Mesothelial cell of epicardium (in vitro differentiated cells): ENCODE measurements around the gene KCNJ6. TPM values are rescaled to one million over a fixed set of nuclear protein-coding genes. Genes with fewer than 3 reads are reported as not detected.

Experiments used
- DNase-seq, 2 experiments: peaks; one replicate each; pipeline ENCODE4 v3.0.0; 2021; ENCODE audit warnings: low spot score in 2 of 2; ENCODE audit not compliant: unreplicated experiment in 2 of 2
- H3K27ac Mint-ChIP-seq: 2 replicates; pipeline ENCODE4 v1.8.0; 2021; ENCODE audit warnings: mixed read lengths
- H3K27me3 Mint-ChIP-seq: 2 replicates; pipeline ENCODE4 v1.8.0; 2021; ENCODE audit warnings: low read depth, mixed read lengths
- H3K36me3 Mint-ChIP-seq: 2 replicates; pipeline ENCODE4 v1.8.0; 2021; ENCODE audit warnings: mixed read lengths
- H3K4me1 Mint-ChIP-seq: 2 replicates; pipeline ENCODE4 v1.8.0; 2021; ENCODE audit warnings: mixed read lengths
- H3K4me3 Mint-ChIP-seq: 2 replicates; pipeline ENCODE4 v1.8.0; 2021; ENCODE audit warnings: mild to moderate bottlenecking, moderate library complexity, mixed read lengths
- H3K9me3 Mint-ChIP-seq: 2 replicates; pipeline ENCODE4 v1.8.0; 2021; ENCODE audit warnings: mixed read lengths
- total RNA-seq: library from RNA; stranded (reverse); gene quantifications from 3 replicates; pipeline ENCODE4 v1.2.1, GENCODE V29; 2021
- TF ChIP-seq, protein P1 (sequence below): fragments of 200-600 bp; sonication (generic); IDR thresholded peaks from one replicate; pipeline ENCODE4 v1.5.0; 2021; ENCODE audit warnings: antibody characterized with exemption; ENCODE audit not compliant: unreplicated experiment

Gene KCNJ6
- total RNA-seq, 1 donor from 2014 or later: 0.02 TPM

DNA sequence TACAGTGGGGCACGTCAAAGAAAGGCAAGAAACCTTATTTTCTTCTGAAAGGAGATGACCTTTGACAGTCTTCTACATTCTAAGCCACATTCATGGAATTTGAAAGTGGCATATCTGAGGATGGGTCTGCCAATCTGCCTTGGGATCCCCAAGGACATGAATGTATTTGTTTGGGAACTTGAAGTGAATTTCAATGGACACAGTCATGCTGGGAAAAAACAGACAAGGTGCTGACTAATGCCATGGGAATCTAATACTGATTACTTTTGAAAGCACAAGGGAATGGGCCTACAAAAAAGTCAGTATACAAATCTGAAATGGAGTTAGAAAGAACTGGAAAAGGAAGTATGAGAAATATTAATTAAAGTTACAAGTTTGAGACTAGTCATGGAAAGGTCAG, 128.8 kb downstream of the KCNJ6 start:
- H3K36me3 Mint-ChIP-seq: no peaks in the 10 kb centered on the region
- peaks cover 9% of the 10 kb centered on the region for H3K9me3 Mint-ChIP-seq
- DNase-seq: no peak
- no peaks in the 10 kb centered on the region for H3K4me1 Mint-ChIP-seq
- peaks cover 4% of the 10 kb centered on the region for H3K27me3 Mint-ChIP-seq
- TF ChIP-seq, protein P1, sequence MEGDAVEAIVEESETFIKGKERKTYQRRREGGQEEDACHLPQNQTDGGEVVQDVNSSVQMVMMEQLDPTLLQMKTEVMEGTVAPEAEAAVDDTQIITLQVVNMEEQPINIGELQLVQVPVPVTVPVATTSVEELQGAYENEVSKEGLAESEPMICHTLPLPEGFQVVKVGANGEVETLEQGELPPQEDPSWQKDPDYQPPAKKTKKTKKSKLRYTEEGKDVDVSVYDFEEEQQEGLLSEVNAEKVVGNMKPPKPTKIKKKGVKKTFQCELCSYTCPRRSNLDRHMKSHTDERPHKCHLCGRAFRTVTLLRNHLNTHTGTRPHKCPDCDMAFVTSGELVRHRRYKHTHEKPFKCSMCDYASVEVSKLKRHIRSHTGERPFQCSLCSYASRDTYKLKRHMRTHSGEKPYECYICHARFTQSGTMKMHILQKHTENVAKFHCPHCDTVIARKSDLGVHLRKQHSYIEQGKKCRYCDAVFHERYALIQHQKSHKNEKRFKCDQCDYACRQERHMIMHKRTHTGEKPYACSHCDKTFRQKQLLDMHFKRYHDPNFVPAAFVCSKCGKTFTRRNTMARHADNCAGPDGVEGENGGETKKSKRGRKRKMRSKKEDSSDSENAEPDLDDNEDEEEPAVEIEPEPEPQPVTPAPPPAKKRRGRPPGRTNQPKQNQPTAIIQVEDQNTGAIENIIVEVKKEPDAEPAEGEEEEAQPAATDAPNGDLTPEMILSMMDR: no peak
- no peak overlapping the region for H3K27ac Mint-ChIP-seq
- H3K4me3 Mint-ChIP-seq: no peak overlapping the region

DNA sequence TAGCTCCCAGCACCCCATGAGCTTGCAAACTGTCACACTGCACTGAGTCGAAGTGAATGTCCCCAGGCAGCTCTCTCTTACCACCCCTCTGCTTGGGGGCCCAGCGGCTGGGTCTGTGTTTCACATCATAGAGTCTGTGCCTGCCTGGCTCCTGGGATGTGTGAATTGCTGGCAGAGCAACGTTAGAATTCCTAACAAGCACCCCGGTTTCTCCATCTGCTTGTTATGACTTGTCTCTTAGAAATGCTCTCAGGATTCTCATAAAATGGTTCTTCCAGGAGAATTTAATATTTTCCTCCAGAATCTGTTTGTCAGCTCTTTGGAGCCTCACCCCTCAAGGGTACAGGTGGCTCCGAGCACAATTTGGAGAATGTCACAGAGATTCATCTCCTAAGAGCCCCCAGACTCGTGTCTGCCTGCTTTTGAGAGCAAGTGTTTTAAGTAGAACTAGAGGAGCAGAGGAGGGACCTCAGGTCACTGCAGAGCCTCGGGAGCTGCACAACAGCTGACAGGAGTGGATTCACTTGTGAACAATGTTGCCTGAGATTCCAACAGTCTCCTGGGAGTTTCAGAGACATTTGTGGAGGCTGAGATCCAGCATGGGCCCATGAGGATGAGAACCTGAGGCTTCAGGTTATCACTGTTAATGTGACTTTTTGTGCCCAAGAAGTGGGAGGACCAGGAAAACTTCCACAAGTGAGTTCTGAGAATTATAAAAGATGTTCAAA, 131.5 kb downstream of the KCNJ6 start:
- Mint-ChIP-seq H3K4me3 (no peak overlapping the region), H3K27ac (no peak overlapping the region), H3K36me3 (no peaks in the 10 kb centered on the region), H3K4me1 (no peaks in the 10 kb centered on the region), H3K27me3 (peaks cover 2% of the 10 kb centered on the region), H3K9me3 (peaks cover 24% of the 10 kb centered on the region)
- TF ChIP-seq, protein P1: no peak
- no peak for DNase-seq

DNA sequence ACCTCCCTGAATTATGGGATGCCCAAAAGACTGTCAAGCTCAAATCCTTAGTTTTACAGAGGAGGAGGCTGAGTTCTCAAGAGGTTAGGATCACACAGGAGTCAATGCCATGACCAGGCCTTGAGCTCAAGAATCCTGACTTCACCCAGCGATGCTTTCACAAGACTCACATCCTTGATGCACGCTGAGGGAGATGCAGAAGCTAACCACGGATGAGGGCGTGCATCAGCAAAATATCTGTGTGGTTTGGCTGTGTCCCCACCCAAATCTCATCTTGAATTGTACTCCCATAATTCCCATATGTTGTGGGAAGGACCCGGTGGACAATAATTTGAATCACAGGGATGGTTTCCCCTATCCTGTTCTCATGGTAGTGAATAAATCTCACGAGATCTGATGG, 133.2 kb downstream of the KCNJ6 start:
- H3K36me3 Mint-ChIP-seq: no peaks in the 10 kb centered on the region
- H3K27me3 Mint-ChIP-seq: peaks cover 11% of the 10 kb centered on the region
- TF ChIP-seq, protein P1: no peak
- no peak for DNase-seq
- H3K4me1 Mint-ChIP-seq: no peaks in the 10 kb centered on the region
- no peak overlapping the region for H3K4me3 Mint-ChIP-seq
- no peak overlapping the region for H3K27ac Mint-ChIP-seq
- peaks cover 27% of the 10 kb centered on the region for H3K9me3 Mint-ChIP-seq

DNA sequence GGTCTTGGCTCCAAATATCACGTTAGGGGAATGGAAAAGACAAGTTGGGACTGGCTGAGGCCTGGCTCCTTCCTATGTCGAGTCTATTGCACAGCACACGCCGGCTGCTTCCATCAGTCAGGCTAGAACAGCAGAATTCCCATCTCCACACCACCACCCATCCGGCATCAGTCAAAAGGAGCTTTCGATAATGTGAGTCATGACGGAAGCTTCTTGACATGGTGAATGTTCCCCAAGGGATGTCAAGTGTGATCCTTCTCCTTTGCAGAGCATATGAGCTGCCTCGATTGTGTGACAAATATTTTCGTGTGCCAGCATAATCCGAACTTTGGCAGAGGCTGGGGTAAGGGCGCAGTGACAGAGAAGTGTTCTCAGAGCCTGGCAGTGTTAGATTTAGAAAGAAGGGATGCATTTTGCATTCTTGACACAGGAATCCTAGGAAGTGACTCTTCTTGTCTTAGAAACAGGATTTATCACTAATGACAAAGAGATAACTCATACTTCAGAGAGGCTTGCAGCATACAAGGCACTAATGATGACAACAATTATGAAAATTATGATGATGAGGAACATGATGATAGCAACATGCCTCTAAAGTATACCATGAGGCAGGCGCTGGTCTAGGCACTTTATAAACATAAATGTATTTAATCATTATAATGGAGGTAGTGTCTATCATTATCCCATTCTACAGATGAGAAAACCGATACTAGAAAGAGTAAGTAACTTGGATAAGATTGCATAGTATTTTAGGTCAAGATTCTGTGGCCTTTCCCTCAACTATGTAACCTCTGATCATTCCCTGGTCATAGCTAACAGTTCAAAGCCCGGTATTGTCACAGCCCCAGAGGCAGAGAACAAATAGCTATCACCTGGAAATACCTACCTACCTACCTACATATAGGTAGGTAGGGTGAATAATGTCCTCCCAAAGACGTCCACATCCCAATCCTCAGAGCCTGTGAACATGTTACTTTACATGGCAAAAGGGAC, 135.0 kb downstream of the KCNJ6 start:
- Mint-ChIP-seq H3K27me3 (peaks cover 19% of the 10 kb centered on the region), H3K36me3 (no peaks in the 10 kb centered on the region), H3K27ac (no peak overlapping the region), H3K4me3 (no peak overlapping the region), H3K4me1 (no peaks in the 10 kb centered on the region), H3K9me3 (peaks cover 30% of the 10 kb centered on the region)
- DNase-seq: no peak
- TF ChIP-seq, protein P1: no peak

DNA sequence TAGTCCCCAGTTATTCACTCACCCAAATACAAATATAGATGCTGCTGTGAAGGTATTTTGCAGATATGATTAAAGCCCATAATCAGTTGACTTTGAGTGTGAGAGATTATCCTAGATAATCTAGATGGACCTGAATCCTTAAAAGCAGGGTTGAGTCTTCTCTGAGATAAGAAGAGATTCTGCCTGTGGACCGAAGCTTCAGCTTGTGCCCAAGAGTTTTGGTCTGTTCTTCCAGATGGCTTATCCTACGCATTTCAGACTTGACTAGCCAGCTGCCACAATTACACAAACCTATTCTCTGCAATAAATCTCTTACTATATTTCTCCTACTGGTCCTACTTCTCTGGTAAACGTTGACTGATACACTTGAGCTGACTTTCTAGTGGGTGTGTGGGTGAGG, 145.1 kb downstream of the KCNJ6 start:
- Mint-ChIP-seq H3K36me3 (no peaks in the 10 kb centered on the region), H3K27ac (no peak overlapping the region), H3K4me1 (no peaks in the 10 kb centered on the region), H3K9me3 (no peaks in the 10 kb centered on the region), H3K27me3 (peaks cover 18% of the 10 kb centered on the region), H3K4me3 (no peak overlapping the region)
- TF ChIP-seq, protein P1: no peak
- DNase-seq: no peak
